ENCODE measurements around the gene SCG5.

Gene SCG5

DNA sequence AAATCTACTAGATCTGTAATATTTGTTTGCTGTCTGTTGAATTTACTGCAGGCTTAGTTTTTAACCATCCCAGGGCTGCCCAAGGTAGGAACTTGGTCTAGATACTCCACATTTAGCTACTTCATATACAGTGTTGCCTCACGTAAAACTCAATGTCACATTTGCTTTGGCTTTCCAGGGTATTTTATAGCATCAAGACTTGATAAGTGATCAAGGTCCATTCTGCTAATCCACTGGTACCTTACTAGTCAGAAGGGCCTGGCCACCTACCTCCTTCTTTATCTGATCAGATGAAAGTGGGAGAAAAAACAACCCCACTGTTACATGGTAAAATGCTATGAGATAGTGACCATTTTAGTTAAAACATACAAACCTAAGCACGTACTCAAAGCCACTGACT, 50.8 kb downstream of the SCG5 start:
- H3K4me1 Mint-ChIP-seq (ENCODE audit: low read depth), result no peaks in the 10 kb centered on the region
- H3K27ac Mint-ChIP-seq, result no peak overlapping the region
- no peak overlapping the region for H3K4me3 Mint-ChIP-seq
- no peaks in the 10 kb centered on the region for H3K9me3 Mint-ChIP-seq
- H3K36me3 Mint-ChIP-seq (ENCODE audit: low read depth), result no peaks in the 10 kb centered on the region
- no peaks in the 10 kb centered on the region for H3K27me3 Mint-ChIP-seq (ENCODE audit: low read depth)

DNA sequence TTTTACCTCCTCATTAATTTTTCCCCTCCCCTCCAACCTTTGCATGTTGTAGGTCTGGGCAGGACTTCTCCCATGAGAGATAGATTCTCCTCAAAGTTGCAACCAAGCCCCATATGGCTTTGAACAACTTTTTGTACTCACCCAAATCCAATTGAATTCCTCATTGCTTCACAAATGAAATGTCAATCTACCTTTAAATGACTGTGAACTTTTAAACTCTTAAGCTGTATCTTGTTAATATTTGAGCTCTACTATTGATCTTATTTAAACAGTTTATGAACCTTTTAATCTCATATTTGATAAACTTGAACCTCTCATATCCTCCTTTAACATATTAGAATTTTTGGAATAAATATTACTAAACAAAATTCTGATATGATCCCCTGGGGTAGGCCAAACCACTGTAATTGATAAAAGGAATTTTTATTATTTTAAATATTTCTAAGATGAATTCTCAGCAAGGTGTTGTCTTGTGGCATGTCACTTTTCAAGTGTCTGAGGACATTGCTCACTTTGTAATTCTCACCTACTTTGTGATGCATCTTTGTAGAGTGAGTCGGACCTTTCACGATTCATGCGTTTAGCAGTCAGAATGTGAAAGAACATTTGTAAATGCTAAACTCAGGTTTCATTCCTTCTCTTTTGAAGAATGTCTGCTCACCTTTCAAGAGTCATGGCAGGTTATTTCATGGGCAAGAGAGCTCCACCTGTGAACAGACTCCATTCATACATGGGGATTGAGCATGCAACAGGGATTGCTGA, 52.9 kb downstream of the SCG5 start:
- no peaks in the 10 kb centered on the region for H3K36me3 Mint-ChIP-seq (ENCODE audit: low read depth)
- H3K4me3 Mint-ChIP-seq, result no peak overlapping the region
- H3K4me1 Mint-ChIP-seq (ENCODE audit: low read depth), result no peaks in the 10 kb centered on the region
- no peaks in the 10 kb centered on the region for H3K27me3 Mint-ChIP-seq (ENCODE audit: low read depth)
- H3K27ac Mint-ChIP-seq, result no peak overlapping the region
- no peaks in the 10 kb centered on the region for H3K9me3 Mint-ChIP-seq

GRCh38 chr15:32698773-32699390, 57.4 kb downstream of the SCG5 start:
- Mint-ChIP-seq H3K27ac (no peak overlapping the region), H3K36me3 (ENCODE audit: low read depth) (no peaks in the 10 kb centered on the region), H3K4me3 (no peak overlapping the region), H3K4me1 (ENCODE audit: low read depth) (no peaks in the 10 kb centered on the region), H3K9me3 (no peaks in the 10 kb centered on the region), H3K27me3 (ENCODE audit: low read depth) (peaks cover 5% of the 10 kb centered on the region)

DNA sequence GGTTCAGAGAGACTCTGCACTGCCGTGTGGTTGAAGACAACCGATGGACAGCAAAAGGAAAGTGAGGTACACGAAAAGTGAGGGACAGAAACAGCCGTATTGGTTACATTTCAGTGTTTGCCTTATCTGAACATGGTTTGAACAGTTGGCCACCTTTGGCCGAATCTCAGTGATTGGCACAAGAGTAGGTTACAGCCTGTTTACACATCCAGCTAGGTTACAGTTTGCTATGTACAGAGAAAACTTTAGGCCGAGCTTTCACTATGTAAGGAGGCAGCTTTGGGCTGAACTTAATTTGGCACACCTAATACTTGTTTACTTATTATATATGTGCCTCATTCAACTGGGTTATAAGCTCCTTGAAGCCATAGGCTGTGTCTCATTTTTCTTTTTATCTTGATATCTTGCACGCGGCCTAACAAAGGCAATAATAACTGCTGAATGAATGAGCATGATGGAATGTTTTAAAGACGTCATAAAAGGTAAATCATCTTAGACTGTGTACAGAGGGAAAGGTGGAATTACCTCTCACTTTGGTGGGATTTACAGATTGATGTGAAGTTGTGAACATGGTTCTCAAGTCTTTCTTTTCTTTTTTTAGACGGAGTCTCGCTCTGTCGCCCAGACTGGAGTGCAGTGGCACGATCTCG, 59.1 kb downstream of the SCG5 start:
- Mint-ChIP-seq H3K4me3 (no peak overlapping the region), H3K36me3 (ENCODE audit: low read depth) (no peaks in the 10 kb centered on the region), H3K4me1 (ENCODE audit: low read depth) (no peaks in the 10 kb centered on the region), H3K27ac (no peak overlapping the region), H3K9me3 (no peaks in the 10 kb centered on the region), H3K27me3 (ENCODE audit: low read depth) (peaks cover 18% of the 10 kb centered on the region)

DNA sequence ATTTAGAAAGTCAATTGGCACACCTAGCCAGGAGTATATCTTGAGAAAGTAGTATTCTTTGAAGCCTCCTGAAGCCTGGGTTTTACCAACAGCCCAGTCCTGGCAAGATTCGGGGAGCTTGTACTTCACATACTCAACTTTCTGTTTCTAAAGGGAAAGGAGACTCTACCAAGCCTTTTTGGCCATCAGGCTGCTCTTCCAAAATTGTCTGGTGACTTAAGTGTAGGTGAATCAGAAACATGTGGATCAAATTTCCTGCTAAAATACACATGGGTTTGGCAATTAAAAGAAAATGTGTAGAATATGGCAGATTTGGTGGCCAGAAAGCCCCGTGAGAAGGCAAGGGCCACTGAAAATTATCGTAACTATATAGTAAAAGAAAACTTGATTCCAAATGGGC, 60.4 kb downstream of the SCG5 start:
- Mint-ChIP-seq H3K9me3 (no peaks in the 10 kb centered on the region), H3K27me3 (ENCODE audit: low read depth) (peaks cover 22% of the 10 kb centered on the region)

DNA sequence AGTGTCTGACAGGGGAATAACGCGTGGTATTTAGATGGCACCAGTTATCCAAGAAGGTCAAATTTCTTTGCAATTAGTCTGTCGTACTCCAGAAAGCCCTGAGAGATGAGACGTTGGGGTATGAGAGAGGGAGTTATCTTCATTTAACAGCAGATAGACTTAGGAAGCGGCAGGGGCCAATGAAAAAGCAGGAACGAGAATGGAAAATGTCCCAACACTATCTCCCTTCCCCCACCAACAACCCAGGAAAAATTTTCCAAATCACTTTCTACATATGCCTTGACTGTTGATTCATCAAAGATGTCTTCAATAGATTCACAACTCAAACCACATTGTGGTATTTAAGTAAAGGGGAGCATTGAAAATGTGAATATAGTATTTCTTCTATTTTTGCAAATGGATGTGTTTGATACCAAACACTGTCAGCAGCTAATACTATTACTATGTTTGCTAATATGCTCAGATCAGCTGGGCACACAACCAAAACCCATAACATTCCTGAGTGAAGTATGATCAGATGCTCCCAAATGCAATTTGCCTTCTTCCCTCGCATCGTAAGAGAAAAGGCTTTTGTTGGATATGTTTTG, 63.0 kb downstream of the SCG5 start:
- Mint-ChIP-seq H3K36me3 (ENCODE audit: low read depth) (no peaks in the 10 kb centered on the region), H3K4me3 (no peak overlapping the region), H3K4me1 (ENCODE audit: low read depth) (no peaks in the 10 kb centered on the region), H3K27ac (no peak overlapping the region), H3K27me3 (ENCODE audit: low read depth) (peaks cover 33% of the 10 kb centered on the region), H3K9me3 (no peaks in the 10 kb centered on the region)

More for the DNA sequence above, 60.4 kb downstream of the SCG5 start:
- H3K36me3 Mint-ChIP-seq (ENCODE audit: low read depth), result no peaks in the 10 kb centered on the region
- H3K27ac Mint-ChIP-seq, result no peak overlapping the region
- H3K4me3 Mint-ChIP-seq, result no peak overlapping the region
- no peaks in the 10 kb centered on the region for H3K4me1 Mint-ChIP-seq (ENCODE audit: low read depth)

DNA sequence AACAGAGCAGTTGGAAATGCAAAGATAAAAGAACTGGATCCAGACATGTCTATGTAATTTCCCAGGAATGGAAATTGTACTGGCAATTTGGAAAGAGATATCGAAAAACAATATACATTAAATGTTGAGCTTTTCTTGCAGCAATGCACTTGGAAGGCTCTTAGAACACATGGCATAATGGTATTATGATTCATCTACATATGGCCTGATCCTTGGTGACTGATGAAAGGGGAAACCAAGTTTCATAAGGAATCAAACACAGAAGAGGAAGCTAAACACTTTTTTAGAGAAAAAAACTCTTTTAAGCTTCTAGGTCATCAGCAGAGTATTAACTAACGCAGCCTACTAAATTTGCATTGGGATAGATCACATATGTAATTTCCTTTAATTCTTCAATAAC, 63.9 kb downstream of the SCG5 start:
- peaks cover 36% of the 10 kb centered on the region for H3K27me3 Mint-ChIP-seq (ENCODE audit: low read depth)
- H3K27ac Mint-ChIP-seq, result no peak overlapping the region
- H3K36me3 Mint-ChIP-seq (ENCODE audit: low read depth), result no peaks in the 10 kb centered on the region
- no peak overlapping the region for H3K4me3 Mint-ChIP-seq
- H3K9me3 Mint-ChIP-seq, result no peaks in the 10 kb centered on the region
- H3K4me1 Mint-ChIP-seq (ENCODE audit: low read depth), result no peaks in the 10 kb centered on the region

DNA sequence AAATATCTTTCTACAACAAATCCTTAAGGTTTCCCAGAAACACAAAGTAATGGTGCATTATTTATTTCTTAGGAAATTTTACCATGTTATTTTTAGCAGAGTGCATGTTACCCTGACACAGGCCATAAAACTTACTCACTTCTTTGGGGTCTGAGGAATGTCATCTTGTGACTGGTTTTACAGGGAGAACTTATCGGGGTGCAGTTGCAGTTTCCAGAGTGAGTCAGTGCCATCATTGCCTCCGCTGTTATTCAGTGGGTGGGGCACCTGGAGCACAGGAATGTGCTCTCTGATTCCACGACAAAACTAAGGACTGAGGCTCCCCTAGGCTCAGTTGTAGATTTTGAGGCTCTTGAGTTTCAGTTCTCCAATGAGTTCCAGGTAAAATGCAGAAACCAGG, 65.2 kb downstream of the SCG5 start:
- Mint-ChIP-seq H3K27me3 (ENCODE audit: low read depth) (peaks cover 34% of the 10 kb centered on the region), H3K4me1 (ENCODE audit: low read depth) (no peaks in the 10 kb centered on the region), H3K9me3 (no peaks in the 10 kb centered on the region), H3K27ac (no peak overlapping the region), H3K4me3 (no peak overlapping the region), H3K36me3 (ENCODE audit: low read depth) (no peaks in the 10 kb centered on the region)

- Mint-ChIP-seq H3K9me3 (no peaks in the 10 kb centered on the region), H3K4me3 (no peak overlapping the region), H3K4me1 (ENCODE audit: low read depth) (no peaks in the 10 kb centered on the region), H3K27me3 (ENCODE audit: low read depth) (peaks cover 40% of the 10 kb centered on the region), H3K36me3 (ENCODE audit: low read depth) (no peaks in the 10 kb centered on the region), H3K27ac (no peak overlapping the region)
These were observed 65.9 kb downstream of the SCG5 start for GRCh38 chr15:32707436-32707835.

- Mint-ChIP-seq H3K9me3 (no peaks in the 10 kb centered on the region), H3K4me3 (no peak overlapping the region), H3K36me3 (ENCODE audit: low read depth) (no peaks in the 10 kb centered on the region), H3K27me3 (ENCODE audit: low read depth) (peaks cover 52% of the 10 kb centered on the region), H3K4me1 (ENCODE audit: low read depth) (no peaks in the 10 kb centered on the region), H3K27ac (no peak overlapping the region)
These were observed 68.0 kb downstream of the SCG5 start for GRCh38 chr15:32709295-32710033.

DNA sequence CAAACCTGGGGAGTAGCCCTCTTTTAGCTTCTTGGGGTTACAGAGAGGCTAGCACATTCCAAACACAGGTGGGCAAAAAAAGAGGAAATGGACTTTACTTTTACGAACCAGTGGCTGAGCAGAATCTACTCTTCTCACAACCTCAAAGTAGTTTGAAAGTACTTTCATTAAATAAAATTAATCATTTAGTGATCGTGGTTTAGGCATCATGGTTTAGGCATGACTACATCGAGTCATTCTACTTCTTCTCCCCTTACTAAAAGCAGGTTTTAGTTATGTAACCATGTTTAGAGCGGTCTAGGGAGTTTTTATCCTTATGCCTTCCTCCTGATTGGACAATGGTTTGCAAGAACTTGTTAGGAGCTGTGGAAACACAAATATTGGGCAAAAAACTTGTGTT, 73.8 kb downstream of the SCG5 start:
- peaks cover 5% of the 10 kb centered on the region for H3K4me1 Mint-ChIP-seq (ENCODE audit: low read depth)
- H3K27ac Mint-ChIP-seq, result no peak overlapping the region
- H3K4me3 Mint-ChIP-seq, result no peak overlapping the region
- no peaks in the 10 kb centered on the region for H3K36me3 Mint-ChIP-seq (ENCODE audit: low read depth)
- no peaks in the 10 kb centered on the region for H3K9me3 Mint-ChIP-seq
- H3K27me3 Mint-ChIP-seq (ENCODE audit: low read depth), result peaks cover 75% of the 10 kb centered on the region

DNA sequence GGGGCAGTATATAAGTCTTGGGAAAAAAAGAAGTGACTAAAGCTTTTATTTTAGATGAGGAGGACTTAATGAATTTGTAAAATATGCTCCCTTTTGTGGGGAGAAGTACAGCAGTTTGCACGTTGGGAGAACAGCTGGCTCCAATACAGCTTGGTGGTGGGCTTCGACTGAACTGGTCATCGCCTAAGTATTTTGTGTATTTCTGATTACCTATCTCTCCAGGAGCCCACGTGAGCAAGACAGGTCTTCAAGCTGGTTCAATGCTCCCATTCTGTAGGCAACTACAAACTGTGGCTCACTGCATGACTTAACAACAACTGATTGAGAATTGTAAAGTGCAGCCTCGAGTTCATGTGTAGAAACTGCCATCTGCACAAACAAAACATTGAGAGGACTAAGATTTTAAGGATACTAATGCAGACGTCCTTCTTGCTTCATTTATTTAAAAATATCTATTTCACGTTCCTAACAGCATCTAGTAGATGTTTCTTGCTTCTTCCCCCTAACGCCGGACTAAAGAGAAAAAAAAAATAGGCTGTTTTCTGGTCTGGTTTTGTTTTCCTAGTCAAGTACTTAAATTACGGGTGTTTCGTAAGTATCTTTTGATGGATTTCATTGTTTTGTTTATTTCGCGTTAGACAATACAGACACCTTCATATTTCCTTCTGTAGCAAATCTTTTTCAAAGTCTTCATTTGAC, 74.9 kb downstream of the SCG5 start:
- H3K4me3 Mint-ChIP-seq, result no peak overlapping the region
- no peaks in the 10 kb centered on the region for H3K36me3 Mint-ChIP-seq (ENCODE audit: low read depth)
- H3K4me1 Mint-ChIP-seq (ENCODE audit: low read depth), result peaks cover 5% of the 10 kb centered on the region
- peaks cover 86% of the 10 kb centered on the region for H3K27me3 Mint-ChIP-seq (ENCODE audit: low read depth)
- no peaks in the 10 kb centered on the region for H3K9me3 Mint-ChIP-seq
- peak overlapping the region; percentile 3 for H3K27ac Mint-ChIP-seq

- Mint-ChIP-seq H3K9me3 (no peaks in the 10 kb centered on the region), H3K27ac (peak overlapping the region; percentile 3), H3K4me1 (ENCODE audit: low read depth) (peaks cover 5% of the 10 kb centered on the region), H3K4me3 (no peak overlapping the region), H3K27me3 (ENCODE audit: low read depth) (peaks cover 86% of the 10 kb centered on the region), H3K36me3 (ENCODE audit: low read depth) (no peaks in the 10 kb centered on the region)
These were observed 75.5 kb downstream of the SCG5 start for GRCh38 chr15:32716915-32717425.

Data from T-helper 1 cell treated with Interleukin-12 subunit alpha and Interleukin-12 subunit beta and Interleukin-4 antibody, amounts not matched to agents 30 μg/mL and 1 μg/mL, for 36 hours (primary cell).